NCI-H1417 treated with DMSO at 0.1 percent for 48 hours (cell line): ENCODE measurements around the gene TRAF2.

Experiments used
- DNase-seq: peaks from one replicate; lab custom pipeline; 2025; lab: John Stamatoyannopoulos, UW

TRAF2 gene

DNA sequence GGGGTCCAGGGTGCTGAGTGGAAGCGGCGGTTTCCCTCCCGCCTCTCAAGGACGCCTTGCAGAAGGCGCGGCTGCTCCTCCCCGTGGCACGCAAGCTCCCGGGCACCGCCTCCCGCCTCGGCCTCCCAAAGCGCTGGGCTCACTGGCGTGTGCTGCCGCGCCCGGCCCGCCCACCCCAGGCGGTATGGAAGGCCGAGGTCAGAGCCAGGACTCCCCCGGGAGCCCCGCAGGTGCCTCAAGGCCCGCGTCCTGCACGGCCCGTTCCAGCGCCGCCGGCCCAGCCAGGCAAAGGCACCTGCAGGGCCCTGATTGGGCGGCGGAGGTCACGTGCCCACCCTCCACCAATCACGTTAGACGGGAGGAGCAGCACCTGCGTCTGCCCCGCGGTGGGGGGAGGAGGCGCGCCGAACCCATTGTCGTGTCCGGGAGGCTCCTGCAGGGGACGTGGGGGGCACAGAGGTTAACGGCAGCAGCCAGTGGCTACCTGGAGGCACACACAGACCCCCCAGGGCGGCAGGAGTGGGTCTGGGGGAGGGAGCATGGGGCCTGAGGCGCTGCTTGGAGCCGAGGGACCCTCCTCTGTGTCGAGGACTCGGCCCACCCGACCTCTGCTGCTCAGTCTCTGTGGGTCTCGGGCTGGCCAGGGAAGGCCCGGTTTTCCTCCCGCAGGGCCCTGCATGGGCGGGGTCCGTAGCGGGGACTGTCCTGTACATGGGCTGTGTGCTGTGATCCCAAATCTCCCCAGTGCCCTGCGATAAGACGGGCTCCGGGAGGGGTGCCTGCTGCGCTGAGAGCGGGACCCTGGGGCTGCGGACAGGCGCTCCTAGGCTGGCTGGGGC, 63.7 kb downstream of the TRAF2 start:
- DNase-seq: peak; percentile 77

- DNase-seq: no peak
Measured at GRCh38 chr9:136950656-136951276, 64.5 kb downstream of the TRAF2 start.

- DNase-seq: no peak
Measured at GRCh38 chr9:136951541-136952320, 65.4 kb downstream of the TRAF2 start, which contains the start of gene LCN12. TSS of gene LCN12 (plus strand) at chr9:136952273. CDS start at chr9:136952328, 55 bp downstream.

- no peak for DNase-seq
Measured at GRCh38 chr9:136952321-136952850, 66.1 kb downstream of the TRAF2 start.

GRCh38 chr9:136952876-136953770, 66.8 kb downstream of the TRAF2 start:
- no peak for DNase-seq

- no peak for DNase-seq
Measured at GRCh38 chr9:136953771-136954269, 67.5 kb downstream of the TRAF2 start.

GRCh38 chr9:136954270-136955083, 68.2 kb downstream of the TRAF2 start:
- DNase-seq: no peak

GRCh38 chr9:136955202-136955942, 69.1 kb downstream of the TRAF2 start:
- no peak for DNase-seq

DNA sequence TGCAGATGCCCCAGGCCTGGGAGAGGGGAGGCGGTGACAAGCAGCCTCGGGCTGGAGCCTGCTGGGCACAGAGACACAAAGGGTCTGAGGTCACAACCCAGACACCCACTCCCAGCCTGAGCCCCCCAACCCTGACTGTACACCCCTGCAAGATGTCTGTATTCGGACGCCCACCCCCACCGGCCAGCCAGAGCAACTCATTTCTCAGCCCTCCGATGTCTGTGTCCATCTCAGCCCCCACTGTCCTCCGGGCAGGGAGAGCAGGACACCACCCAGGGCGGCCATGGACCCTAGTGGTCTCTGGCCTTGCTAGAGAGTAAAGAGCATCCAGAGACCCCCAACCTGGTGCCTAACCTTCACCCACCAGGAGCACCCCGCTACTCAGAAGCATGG, 69.6 kb downstream of the TRAF2 start:
- no peak for DNase-seq

GRCh38 chr9:136956604-136957003, 70.3 kb downstream of the TRAF2 start:
- no peak for DNase-seq

DNA sequence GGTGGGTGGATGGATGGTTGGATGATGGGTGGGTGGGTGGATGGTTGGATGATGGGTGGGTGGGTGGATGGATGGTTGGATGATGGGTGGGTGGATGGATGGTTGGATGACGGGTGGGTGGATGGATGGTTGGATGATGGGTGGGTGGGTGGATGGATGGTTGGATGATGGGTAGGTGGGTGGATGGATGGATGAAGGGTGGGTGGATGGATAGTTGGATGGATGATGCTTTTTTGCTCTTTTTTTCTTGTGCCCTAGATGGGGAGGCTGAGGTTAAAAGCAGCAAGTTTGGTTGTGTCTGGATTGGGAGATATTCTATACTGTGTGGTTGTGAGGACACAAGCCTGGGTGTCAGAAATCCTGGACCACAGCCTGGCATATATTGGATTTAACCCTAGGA, 71.1 kb downstream of the TRAF2 start:
- DNase-seq: no peak

- no peak for DNase-seq
Measured at GRCh38 chr9:136957901-136958300, 71.6 kb downstream of the TRAF2 start.

GRCh38 chr9:136958473-136958872, 72.2 kb downstream of the TRAF2 start:
- DNase-seq: no peak

DNA sequence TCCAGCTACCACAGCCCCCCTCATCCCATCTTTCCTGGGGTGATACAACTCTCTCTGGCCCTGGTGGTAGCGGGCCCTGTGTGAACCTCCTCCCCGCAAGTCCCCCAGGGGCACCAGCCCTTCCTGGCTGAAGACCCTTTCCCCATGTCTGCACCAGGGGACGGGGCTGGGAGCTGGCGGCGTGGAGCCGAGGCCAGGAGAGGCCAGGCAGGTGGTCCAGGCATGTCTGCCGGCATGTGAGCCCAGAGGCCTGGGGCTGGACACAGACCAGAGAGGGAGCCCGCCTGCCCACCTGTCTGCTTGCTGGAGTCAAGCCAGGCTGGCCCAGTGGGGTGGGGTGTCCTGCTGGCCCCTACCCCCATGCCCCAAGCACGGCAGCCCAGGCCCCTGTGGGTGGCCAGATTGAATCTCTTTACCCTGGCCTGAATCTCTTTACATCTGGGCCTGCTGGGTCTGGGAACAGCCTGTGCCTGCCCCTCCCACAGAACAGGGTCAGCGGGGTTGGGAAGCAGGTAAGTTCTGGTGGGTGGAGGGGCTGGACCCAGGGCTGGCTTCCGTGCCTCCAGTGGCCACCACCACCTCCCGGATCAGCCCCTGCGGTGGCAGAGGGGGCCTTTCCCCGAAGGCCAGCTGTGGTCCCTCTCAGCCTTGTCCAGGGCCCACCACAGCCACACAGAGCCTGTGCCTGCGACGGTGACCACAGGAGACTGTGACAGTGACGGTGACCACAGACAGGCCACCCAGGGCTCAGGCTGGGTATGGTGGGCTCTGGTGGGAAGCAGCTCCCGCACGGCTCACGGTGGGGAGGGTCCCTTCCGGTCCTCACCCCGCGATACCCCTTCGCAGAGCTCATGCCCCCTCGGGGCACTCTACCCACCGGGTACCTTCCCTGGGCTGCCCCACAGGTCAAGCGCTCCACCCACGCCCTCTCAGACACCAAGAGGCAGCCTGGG, 72.9 kb downstream of the TRAF2 start:
- DNase-seq: no peak

- no peak for DNase-seq
Measured at GRCh38 chr9:136960212-136960937, 74.1 kb downstream of the TRAF2 start.

GRCh38 chr9:136960938-136961275, 74.6 kb downstream of the TRAF2 start:
- DNase-seq: no peak

- DNase-seq: no peak
Measured at GRCh38 chr9:136961279-136962065, 75.2 kb downstream of the TRAF2 start.
